Medulla oblongata (tissue), 1 donor: Measurements from ENCODE around the gene OSBPL1A.
A peak's percentile ranks its signal among the peaks of the same experiment; 100 is the strongest.

ENCODE experiments used
- DNase-seq: peaks from one replicate; pipeline ENCODE4 v3.0.0-alpha.2; 2015; ENCODE audit errors: extremely low spot score

The OSBPL1A gene

DNA sequence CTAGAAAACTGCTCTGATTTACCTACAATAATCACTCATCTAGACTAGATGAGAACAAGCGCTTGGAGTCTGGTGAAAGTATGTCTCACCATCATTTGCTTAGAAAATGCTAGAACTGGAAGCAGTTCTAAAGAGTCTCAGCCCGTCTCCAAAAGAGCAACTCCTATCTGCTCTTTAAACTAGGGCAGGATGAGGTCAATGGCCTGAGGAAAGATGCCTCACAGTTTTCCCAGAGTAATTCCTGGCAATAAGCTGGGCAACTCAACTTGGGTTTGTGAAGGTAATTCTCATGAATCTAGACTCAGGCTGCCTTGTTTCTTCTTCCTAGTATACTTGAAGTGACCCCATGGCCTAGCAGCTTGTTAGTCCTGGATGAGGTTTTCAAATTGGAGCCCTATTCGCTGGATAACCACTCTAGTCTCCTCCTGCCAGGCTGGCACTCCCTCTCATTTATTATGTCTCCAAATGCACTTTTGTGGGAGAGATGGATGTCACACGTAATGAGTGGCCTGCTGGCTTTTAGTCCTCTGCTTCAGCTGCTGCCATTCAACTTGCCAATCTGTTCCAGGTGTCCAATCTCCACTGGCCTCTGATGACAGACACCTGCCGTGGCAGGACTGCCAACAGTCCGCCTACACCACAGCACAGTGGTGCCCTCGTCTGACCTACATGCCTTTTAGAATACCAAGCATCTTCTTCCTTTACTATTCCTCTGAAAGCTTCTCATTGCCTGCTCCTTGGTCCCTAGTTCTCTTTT is 177.9 kb downstream of the OSBPL1A start:
- no peak for DNase-seq

DNA sequence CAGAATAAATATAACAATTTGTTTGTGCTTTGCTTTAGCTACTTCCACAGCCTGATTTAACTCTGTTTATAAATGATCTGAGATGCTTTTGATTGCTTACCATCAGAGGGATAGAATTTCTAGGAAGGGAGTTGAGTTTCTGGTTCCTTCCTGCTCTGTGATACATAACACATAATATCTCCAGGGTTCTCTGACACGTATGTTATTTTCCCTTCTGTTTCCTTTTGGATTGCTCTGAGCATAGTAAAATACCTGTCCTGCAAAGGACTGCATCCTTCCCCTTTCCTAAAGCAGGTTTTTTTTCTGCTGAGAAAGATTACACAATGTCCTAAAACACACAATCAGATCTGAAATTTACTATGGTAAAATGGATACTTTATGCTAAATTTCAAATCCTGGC is 182.7 kb downstream of the OSBPL1A start:
- DNase-seq = no peak

DNA sequence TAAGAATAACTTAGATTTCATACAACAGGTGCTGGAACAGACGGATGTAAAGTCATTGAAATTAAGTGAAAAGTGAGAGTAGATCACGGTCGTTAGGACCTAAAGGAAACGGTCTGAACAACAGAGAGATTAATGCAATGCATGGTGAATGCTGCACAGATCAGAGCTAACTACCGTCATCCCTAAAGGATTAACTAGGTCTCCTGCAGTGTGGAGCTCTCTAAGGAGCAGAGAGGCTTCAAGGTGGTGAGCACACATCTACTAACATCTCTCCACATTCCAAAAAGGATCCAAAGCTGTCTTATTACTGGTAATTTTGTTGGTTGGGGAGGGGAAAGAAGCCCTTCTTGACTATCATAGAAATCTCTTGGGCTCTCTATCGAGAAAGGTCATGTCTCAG is 183.5 kb downstream of the OSBPL1A start:
- DNase-seq = no peak

DNA sequence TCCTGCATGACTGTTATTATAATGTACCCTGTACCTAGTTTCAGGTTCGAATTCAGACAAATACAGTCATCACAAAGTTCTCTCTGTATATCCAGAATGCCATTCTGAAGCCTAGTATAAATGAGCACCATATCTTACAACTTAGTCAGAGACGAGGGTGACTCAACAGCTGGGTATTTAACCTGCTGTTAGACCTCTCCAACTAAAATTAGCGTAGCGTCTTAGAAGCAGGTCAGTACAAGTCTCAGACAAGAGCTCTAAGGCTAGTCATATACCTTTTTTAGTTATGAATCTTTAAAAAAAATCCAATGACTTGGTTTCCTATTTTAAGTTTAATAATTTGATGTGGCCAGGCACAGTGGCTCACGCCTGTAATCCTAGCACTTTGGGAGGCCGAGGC is 184.7 kb downstream of the OSBPL1A start:
- DNase-seq = no peak

- no peak for DNase-seq
These were observed 188.1 kb downstream of the OSBPL1A start for GRCh38 chr18:24209558-24209957.

DNA sequence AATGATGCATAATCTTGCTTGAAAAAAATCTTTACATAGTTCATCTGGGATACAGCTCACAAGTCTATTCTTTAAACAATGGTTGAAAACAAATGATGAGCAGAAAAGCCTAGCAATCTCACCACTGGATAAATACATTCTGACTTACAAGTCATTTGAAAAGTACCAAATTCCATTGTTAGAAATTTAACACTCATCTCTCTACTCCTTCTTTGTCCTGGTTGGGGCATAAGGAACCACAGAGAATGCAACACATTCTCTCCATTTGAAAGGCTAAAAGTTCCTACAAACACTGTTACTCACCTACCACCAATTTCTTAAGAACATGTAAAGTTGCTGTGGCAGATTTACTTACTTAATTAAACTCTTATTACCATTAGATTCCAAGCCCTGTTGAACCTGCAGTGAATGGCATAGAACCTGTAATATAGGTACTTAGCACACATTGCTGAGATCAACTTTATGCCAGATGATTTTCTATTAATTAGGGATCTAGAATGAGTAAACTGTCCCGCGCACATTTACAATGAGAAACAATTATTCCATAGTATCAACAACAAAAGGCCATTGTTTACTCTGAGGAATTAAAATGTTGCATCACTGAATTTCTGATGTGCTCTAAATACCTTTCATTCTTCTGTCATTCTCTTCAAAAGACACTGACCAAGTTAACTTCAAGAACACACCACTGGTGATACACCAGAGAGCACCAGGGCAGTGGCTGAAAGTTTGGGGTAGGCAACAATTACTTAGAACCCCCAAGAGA is 189.2 kb downstream of the OSBPL1A start:
- no peak for DNase-seq

DNA sequence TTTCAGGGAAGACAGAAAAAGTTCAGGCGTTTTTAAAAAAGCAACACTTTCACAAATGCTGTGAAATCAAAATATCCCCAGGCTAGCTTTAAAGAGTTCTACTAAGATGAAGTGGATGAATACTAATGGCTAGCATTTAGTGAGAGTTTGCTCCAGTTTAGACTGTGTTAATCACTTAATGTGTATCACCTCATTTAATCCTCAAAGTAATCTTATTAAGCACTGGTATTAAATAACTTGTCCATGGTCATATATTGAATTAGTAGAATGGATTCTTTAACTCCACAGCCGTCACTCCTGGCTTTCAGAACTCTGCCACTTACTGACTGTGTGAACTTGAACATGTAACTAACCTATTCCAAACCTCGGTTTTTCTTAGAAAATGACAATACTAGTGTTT is 192.7 kb downstream of the OSBPL1A start:
- DNase-seq = no peak

DNA sequence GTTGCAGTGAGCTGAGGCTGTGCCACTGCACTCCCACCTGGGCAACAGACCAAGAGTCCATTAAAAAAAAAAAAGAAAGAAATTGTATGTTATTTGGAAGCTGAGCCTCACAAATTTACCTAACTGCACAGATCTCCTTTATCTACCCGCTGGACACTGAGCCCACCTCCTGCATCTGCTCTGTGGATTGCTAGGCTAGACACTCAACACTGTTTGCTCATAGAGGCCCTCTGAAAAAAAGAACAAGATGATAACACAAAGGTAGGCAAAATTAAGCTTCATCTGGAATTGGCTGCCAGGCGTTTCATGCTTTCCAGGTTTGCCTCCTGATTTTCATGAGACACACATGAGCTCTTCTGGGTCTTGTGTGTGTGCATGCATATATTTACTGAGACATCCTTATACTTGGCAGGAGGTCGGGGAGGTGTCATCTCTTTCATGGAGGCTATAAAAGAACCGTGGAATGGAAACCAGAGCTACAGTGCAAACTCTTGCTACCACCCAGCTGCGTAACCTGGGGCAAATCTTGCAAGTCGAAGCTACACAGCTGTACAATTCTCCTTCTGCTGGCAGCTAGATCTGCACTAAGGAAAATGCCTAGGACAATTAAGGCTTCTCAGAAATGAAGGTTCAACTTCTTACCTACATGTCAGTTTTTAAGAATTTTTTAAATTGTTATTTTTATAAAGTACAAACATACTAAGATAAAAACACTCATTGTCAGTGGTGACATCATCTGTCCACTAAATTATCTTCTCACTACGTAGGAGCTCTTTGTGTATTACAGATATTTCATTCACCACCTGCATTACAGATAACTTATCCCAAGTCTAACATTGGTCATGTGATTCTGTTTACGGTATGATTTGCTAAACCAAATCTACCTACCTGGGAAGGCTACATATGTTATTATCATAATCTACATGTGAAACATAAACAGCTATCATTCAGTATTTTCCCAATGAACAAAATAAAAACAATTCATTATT is 195.6 kb downstream of the OSBPL1A start:
- no peak for DNase-seq

GRCh38 chr18:24200494-24201290 is 196.9 kb downstream of the OSBPL1A start:
- peak; percentile 81 for DNase-seq

DNA sequence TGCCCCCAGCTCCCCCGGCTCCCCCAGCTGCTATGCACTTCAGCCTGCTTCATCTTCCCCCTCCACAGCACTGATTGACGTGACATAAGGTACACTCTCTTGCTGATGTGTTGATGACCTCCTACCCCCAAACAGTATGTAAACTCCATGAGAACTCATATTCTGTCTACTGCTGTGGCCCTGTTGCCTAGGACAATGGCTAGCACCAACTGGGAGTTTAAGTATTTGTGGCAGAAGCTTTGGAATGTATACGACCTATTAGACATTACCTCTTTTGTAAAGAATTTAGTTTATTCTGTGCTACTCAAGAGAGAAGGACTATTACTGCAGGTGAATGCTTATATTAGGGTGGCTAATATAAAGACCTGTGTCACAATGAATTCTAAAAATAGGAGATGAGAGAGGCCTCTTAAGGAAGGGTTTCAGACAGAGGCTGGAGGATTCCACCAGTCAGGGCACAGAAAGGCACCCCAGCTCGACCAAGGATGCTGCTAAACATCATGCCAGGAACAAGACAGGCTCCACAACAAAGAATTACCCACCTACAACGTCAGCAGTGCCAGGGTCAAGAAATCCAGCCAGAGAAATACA is 198.2 kb downstream of the OSBPL1A start:
- no peak for DNase-seq

DNA sequence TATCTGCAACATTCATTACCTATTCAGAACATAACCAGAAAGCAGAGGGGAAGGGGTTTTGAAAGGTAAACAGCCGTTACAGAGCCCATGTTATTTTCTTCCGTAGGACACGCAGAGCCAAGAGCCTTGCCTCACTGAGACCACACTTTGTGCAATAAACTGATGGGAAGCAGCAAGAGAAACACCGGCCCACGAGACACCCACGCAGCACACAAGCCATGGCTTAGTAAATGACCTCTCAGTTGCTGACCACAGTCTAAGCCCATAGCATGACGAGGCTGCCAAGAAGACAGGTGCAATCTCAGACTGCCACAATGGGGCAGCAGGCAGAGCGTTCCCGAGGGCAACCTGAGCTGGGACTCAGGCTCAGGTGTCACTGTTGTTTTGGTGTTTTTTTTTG is 199.2 kb downstream of the OSBPL1A start:
- DNase-seq = no peak

DNA sequence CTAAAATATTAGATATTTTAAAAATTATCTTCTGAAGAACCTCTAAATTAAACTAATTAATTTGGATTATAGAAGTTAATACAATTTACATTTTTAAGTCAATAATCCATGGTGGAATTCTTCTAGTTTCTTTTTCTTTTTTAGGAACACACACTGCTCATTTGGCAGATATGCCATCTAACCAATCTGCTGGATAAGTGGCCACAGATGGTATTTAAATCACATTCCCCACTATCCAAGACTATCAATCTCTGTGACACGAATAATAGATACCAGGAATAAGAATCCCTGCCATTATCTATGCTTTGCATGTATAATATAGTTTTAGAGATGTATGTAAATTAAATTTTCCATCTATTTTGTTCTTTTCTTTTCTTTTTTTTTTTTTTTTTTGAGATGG is 200.2 kb downstream of the OSBPL1A start:
- no peak for DNase-seq

DNA sequence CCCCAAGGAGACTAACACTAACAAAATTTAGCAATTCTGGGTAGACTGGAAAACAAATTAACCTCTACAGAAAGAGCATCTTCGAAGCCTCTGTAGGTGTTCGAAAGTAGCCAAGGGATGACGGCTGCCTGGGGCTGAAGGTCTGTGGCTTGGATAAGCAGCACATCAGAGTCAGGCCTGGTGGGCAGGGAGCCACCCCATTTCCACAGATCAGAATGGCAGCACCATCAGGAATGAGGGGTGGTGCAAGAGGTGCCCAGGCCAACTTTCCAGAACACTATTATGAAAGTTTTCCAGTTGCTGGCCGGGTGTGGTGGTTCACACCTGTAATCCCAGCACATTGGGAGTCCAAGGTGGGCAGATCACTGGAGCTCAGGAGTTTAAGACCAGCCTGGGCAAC is 200.9 kb downstream of the OSBPL1A start:
- no peak for DNase-seq

- no peak for DNase-seq
These were observed 202.1 kb downstream of the OSBPL1A start for GRCh38 chr18:24195296-24196053.

GRCh38 chr18:24190590-24190989 is 207.0 kb downstream of the OSBPL1A start:
- DNase-seq = no peak

DNA sequence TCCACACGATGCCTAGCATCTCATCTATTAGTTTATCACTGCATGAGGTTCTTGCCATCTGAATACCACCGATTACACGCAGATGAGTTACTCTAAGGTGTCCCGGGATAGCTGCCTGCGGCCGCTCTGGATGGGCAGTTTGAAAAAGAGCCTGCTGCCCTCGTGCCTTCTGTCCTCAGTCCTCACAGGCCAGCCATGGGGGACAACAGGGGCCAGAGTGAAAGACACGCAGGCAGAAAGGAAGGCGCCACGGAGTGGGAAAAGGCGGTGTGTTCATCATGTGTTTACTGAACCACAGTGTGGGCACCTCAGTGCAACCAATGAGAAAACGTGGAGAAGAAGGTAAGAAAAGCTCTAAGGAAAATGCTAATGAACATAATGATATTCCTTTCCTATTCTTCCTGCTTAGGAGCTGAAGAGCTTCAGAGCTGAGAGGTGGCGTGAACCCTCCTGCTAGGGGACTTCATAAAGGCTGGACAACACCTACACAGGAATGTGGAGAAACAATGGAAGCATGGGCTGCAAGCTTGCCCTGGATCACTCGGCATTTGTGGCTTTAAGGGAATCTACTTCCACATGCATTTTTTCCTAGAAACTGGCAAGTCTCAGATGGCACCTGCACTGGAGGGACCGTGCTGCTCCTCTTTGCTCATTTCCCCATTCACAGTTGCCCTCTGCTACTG is 207.8 kb downstream of the OSBPL1A start:
- DNase-seq = no peak

DNA sequence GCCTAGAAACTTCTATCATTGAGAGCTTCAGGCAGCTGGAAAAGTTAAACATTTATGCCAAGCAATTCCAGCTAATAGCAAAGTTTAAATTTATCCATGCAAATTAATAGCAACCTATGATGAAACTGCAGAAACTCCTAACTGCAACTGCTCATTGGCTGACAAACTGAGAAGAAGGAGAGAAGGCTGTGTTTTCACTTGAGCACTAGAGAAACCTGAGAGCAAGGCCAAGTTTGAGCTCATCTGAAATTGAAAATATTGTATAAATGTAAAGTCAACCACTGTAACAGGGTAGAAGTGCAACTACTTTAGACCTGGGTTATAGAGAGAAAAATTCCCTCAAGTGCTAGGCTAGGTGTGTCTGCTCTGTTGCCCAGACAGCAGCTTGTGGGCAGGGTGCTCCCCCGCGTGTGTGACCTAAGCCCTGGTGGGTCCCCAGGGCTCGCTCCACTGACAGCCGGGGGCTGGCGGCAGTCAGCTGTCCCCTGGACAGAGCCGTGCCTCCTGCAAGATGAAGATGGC is 208.6 kb downstream of the OSBPL1A start:
- DNase-seq = no peak

DNA sequence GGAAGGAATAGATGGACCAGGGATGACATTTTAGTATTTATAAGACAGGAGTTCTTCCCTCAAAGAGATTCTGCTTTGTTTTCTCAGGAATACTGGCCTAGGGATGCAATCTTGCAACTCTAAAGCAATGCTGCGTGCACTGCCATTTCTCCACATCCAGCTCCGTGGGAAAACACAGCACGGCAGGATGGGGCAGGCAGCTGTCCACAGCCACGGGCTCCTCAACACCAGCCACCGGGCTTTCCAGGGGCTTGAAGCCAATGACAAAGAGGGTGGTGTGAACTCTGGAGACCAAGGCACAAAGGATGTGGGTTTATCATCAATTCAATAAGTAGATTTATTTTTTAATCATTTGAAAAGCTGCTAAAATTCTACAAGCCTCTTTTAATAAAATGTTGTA is 209.5 kb downstream of the OSBPL1A start:
- no peak for DNase-seq

- no peak for DNase-seq
These were observed 209.9 kb downstream of the OSBPL1A start for GRCh38 chr18:24187689-24188088.
